ENCODE data around the gene GOLGA6L2.

The GOLGA6L2 gene

GRCh38 chr15:23447107-23447500 is at the start of gene GOLGA6L2:
Gene GOLGA6L2, minus strand, starts transcription at chr15:23447243. Its CDS starts 62 bp downstream, at chr15:23447181.
- CTCF ChIA-PET = no interaction called here
- POLR2A ChIA-PET = no interaction called here
- no peak for DNase-seq (ENCODE audit: extremely low spot score)
- TF ChIP-seq CTCF (IDR thresholded peaks at IDR 0.05; ENCODE audit: control extremely low read depth, extremely low read depth, low read depth, missing control alignments) = no peak

GRCh38 chr15:23484870-23485269 is 37.8 kb upstream of the GOLGA6L2 start:
- ChIA-PET CTCF (no interaction called here), POLR2A (no interaction called here)

GRCh38 chr15:23483821-23484299 is 36.8 kb upstream of the GOLGA6L2 start:
- POLR2A ChIA-PET = no interaction called here
- CTCF ChIA-PET = no interaction called here
- no peak for TF ChIP-seq CTCF (IDR thresholded peaks at IDR 0.05; ENCODE audit: control extremely low read depth, extremely low read depth, low read depth, missing control alignments)
- DNase-seq (ENCODE audit: extremely low spot score) = no peak

More at GRCh38 chr15:23484870-23485269, 37.8 kb upstream of the GOLGA6L2 start:
- DNase-seq (ENCODE audit: extremely low spot score) = no peak
- TF ChIP-seq CTCF (IDR thresholded peaks at IDR 0.05; ENCODE audit: control extremely low read depth, extremely low read depth, low read depth, missing control alignments) = no peak

- ChIA-PET CTCF (no interaction called here), POLR2A (no interaction called here)
- no peak for TF ChIP-seq CTCF (IDR thresholded peaks at IDR 0.05; ENCODE audit: control extremely low read depth, extremely low read depth, low read depth, missing control alignments)
- DNase-seq (ENCODE audit: extremely low spot score) = no peak
Measured at GRCh38 chr15:23482764-23483489, 35.9 kb upstream of the GOLGA6L2 start.

- CTCF ChIA-PET = no interaction called here
- no peak for DNase-seq (ENCODE audit: extremely low spot score)
- TF ChIP-seq CTCF (IDR thresholded peaks at IDR 0.05; ENCODE audit: control extremely low read depth, extremely low read depth, low read depth, missing control alignments) = no peak
- POLR2A ChIA-PET = no interaction called here
Measured at GRCh38 chr15:23482228-23482627, 35.2 kb upstream of the GOLGA6L2 start.

GRCh38 chr15:23477920-23478319 is 30.9 kb upstream of the GOLGA6L2 start:
- DNase-seq (ENCODE audit: extremely low spot score) = no peak
- ChIA-PET POLR2A (no interaction called here), CTCF (interaction anchor here (1.4 kb wide), 1 partner anchor 10 kb away, joined by 5 read pairs; no protein-coding TSS in a partner anchor)
- TF ChIP-seq CTCF (IDR thresholded peaks at IDR 0.05; ENCODE audit: control extremely low read depth, extremely low read depth, low read depth, missing control alignments) = no peak

All from GM10248 (cell line).